HG02610 (cell line): ENCODE data around the gene ZDHHC12.
A peak's percentile ranks its signal among the peaks of the same experiment; 100 is the strongest.

Experiments
- ATAC-seq: cut with Tn5 transposase; IDR thresholded peaks from one replicate; pipeline ENCODE4 v1.9.1; 2021; ENCODE audit warnings: mild to moderate bottlenecking, moderate library complexity; ENCODE audit not compliant: unreplicated experiment

ZDHHC12 gene

DNA sequence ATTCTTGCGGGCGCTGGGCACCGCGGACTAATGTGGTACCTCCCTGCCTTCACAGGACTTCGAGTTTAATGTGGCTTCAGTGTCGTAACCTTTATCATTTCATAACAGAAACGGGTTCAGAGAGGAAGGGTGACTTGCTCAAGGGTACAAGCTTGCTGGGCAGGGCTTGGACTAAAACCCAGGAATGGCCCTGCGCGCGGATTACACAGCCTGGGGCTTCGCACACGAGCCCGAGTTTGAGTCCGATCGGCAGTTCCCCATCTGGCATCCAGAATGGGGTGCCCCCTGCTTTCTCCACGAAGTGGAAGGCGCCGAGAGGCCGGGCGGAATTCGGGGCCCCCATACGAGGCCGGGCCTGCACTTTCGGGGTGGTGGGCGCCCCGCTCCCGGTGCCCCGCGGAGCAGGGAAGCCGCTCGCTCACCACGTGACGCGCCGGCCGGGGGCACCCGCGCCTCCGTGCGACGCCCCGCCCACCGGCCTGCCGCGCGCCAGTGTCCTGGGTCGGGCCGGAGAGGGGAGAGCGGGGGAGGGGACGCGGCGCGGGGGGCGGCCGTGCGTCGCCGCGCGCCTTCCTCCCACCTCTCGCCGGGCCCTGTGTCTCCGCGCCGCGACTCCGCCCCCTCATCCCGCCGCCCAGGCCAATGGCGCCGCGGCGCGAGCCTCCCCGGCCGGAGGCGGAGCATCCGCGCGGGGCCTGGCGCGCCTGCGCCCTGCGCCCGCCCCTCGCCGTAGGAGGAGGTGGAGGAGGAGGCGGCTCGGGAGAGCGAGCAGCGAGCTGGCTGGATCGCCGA, 35.2 kb downstream of the ZDHHC12 start, which contains the start of gene SET:
TSS of gene SET (plus strand) at position 722 of the 792 bp plus-strand sequence. CDS start 361 bp downstream, outside the sequence.
- ATAC-seq, result peak; percentile 68

DNA sequence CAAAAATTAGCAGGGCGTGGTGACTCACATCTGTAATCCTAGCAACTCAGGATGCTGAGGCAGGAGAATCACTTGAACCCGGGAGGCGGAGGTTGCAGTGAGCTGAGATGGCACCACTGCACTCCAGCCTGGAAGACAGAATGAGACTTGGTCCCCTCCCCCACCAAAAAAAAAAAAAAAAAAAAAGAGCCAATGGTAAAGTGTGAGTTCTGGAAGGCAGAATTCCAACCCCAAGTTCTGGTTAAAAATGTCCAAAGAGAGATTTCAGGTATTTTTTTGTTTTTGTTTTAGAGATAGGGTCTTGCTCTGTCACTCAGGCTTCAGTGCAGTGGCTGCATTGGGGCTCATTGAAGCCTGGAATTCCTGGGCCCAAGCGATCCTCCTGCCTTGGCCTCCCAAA, 36.5 kb downstream of the ZDHHC12 start:
- ATAC-seq, result no peak

DNA sequence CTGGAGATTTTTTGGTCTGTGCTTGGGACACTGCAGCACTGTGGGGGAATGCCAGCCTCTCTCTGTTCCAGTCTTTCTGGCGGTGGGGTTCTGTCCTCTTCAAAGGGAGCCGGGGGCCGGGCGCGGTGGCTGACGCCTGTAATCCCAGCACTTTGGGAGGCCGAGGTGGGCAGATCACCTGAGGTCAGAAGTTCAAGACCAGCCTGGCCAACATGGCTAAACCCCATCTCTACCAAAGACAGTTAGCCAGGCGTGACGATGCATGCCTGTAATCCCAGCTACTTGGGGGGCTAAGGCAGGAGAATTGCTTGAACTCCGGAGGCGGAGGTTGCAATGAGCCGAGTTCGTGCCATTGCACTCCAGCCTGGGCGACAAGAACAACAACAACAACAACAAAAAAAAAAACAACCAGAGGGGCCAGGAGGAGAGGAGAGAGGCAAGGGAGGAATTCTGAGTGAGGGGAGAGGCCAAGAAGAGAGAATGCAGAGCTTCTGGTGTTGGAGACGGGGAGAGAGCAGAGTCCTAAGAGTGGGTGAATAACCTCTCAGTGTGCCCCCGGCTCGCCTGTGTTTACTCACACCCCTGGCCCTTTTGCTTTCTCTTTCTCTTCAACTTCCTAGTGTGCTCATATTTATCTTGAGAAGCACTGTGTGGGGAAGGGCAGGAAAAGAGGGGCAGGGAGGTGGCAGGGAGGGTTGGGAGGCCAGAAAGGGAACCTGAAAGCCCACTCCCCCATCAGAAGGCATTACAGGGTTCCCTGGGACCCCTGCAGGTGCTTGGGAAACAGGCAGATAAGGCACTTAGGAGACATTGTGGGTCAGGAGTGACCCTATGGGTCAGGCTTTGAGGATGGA, 38.1 kb downstream of the ZDHHC12 start:
- ATAC-seq, result no peak

DNA sequence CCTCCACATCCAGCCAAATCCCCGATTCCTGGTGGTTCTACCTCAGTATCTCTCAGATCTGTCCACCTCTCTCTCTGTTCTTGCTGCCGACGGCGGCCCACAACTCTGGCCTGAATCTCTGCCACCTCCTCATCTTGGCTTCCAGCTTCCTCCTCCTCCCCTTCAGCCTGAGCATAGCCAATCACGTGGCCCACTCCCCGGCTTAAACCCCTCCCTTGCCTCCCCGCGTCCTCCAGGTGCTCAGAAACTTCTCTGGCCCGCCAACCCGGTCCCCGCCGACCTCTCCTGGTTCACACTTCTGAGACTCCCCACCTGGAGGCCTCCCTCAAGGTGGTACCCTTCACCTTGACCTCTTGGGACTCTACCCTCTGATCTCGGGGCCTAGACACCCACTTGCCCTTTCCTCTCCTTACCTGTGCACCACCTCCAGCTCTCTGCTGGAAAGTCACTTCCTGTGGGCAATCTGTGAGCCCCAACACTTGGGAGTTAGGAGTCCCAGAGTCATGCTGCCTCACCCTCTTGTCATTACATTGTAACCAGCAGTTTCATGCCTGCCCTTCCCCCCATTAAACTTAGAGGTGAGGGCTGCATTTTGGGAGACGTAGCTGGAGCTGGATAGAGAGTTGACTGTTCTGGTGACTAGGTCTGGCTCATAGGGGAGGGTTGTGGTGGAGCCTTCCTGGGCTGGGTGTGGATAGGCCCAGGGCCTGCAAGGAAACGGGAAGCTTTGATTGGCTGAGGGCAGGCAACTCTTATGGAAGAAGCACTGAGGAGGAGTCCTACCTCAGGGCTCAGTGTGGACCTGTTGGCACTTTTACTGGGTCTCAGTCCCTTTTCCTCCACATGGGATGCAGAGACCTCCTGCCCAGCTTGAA, 39.4 kb downstream of the ZDHHC12 start:
- ATAC-seq, result peak; percentile 29

GRCh38 chr9:128684065-128684324, 39.9 kb downstream of the ZDHHC12 start:
- no peak for ATAC-seq

DNA sequence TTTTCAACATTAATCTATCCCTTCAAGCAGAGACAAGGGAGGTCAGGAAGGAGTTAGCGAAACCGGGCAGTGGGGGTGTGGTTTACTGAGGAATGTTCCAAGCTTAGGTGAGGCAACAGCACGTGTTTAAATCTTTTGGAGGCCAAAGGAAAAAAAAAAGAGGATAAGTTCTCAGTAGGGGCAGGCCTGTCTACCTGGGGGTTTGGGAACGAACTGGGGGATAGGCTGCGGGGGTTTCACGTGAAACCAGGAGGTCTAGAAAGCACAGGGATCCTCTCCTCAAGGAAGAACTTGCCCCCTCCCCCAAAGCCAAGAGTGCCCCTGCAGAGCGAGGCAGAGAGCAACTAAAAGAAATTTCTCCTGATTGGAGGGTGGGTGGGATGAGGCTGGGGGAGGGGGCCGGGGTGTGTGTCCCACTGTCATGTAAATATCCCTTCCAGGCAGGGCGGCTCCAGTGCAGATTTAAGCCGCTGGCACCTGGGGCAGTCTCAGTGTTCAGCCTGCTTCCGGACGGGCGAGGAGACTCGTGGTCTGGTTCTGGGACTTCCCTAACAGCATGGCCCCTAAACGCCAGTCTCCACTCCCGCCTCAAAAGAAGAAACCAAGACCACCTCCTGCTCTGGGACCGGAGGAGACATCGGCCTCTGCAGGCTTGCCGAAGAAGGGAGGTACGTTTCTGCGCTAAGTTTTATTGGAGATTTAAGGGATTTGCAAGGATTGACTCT, 40.4 kb downstream of the ZDHHC12 start:
- no peak for ATAC-seq

GRCh38 chr9:128677794-128678193, 46.1 kb downstream of the ZDHHC12 start:
- ATAC-seq, result no peak

GRCh38 chr9:128675382-128675781, 48.5 kb downstream of the ZDHHC12 start:
- no peak for ATAC-seq
